Omental fat pad (tissue), 4 donors: ENCODE data around the gene UBE2E2. TPM values are rescaled to one million over a fixed set of nuclear protein-coding genes. Genes with fewer than 3 reads are reported as not detected.

Source experiments
- ATAC-seq: fragments of 150-250 bp; one replicate; pipeline ENCODE4 v1.9.1; 2016; ENCODE audit warnings: mild to moderate bottlenecking, moderate library complexity; ENCODE audit not compliant: low FRiP score
- DNase-seq: peaks from one replicate; pipeline ENCODE4 v3.0.0-alpha.2; 2019; ENCODE audit warnings: low spot score
- total RNA-seq, 4 donors: library from RNA; depleted of rRNA; stranded (reverse); fragments of >200 nt; gene quantifications; one replicate each; pipeline ENCODE4 v1.1.0, GENCODE V29; 2016
- TF ChIP-seq, protein P1 (sequence below), 3 donors: fragments of 450-650 bp; IDR thresholded peaks; one replicate each; pipeline ENCODE4 v1.5.1; 2016 to 2017; ENCODE audit warnings: antibody characterized with exemption in 3 of 3, mild to moderate bottlenecking in 3 of 3, moderate library complexity in 2 of 3

Gene UBE2E2
- total RNA-seq, 4 donors from 2014 or later = 25.9 to 93.4 (median 73.9) TPM

DNA sequence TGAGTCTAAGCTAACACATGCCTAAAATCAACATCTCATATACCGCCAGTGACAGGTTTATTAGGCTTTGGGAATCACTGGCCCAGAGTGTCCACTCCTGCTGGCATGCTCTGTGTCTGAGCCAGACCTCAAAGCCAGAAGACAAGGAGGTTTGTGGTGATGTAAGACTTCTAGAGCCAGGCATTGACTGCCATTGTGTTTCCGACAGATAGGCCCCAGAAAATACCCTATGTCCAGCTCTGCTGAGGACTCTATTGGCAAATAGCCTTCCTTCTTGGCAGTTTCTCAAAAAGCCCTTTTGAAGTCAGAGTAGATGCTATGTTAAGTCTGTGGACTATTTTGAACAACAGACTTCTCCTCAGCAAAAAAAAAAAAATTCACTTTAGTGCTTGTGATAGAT is 420.7 kb downstream of the UBE2E2 start:
- TF ChIP-seq, protein P1, sequence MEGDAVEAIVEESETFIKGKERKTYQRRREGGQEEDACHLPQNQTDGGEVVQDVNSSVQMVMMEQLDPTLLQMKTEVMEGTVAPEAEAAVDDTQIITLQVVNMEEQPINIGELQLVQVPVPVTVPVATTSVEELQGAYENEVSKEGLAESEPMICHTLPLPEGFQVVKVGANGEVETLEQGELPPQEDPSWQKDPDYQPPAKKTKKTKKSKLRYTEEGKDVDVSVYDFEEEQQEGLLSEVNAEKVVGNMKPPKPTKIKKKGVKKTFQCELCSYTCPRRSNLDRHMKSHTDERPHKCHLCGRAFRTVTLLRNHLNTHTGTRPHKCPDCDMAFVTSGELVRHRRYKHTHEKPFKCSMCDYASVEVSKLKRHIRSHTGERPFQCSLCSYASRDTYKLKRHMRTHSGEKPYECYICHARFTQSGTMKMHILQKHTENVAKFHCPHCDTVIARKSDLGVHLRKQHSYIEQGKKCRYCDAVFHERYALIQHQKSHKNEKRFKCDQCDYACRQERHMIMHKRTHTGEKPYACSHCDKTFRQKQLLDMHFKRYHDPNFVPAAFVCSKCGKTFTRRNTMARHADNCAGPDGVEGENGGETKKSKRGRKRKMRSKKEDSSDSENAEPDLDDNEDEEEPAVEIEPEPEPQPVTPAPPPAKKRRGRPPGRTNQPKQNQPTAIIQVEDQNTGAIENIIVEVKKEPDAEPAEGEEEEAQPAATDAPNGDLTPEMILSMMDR (IDR thresholded peaks at IDR 0.05) = no peak
- DNase-seq (no peak), ATAC-seq (no peak)

DNA sequence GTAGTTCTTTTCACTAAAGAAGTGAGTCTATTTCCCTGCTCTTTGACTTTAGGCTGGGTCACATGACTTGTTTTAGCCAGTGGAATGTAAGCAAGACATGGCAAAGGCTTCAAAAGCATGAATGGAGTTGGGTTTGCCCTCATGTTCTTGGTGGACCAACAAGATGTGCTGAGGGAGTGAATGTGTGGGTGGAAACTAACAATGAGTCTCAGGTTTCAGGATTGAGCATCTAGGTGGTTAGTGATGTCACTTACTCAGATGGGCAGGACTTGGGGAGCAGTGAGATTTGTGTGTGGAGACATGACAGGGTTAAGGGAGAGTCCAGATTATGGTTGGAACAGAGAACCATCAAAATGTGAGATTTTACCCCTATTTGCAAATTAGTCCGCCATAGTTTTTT is 421.2 kb downstream of the UBE2E2 start:
- ATAC-seq (no peak), DNase-seq (no peak)

DNA sequence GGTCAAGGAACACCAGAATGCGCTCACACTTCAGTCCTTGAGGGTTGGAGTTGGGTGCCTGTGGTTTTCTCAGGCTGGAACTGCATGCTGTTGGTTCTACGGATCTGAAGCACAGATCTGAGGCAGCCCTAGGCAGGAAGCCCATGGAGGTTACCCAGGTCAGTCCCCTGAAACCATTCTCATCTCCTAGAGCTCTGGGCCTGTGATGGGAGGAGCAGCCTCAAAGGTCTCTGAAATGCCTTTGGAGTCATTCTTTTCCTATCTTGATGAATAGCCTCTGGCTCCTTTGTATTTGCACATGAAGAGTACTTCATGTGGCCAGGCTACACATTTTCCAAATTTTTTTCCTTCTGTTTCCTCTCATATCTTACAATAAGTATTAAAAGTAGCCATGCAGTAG is 423.3 kb downstream of the UBE2E2 start:
- TF ChIP-seq, protein P1 (IDR thresholded peaks at IDR 0.05) = no peak
- ATAC-seq = no peak
- DNase-seq = no peak

More for the DNA sequence above, 421.2 kb downstream of the UBE2E2 start:
- TF ChIP-seq, protein P1 (IDR thresholded peaks at IDR 0.05) = no peak

DNA sequence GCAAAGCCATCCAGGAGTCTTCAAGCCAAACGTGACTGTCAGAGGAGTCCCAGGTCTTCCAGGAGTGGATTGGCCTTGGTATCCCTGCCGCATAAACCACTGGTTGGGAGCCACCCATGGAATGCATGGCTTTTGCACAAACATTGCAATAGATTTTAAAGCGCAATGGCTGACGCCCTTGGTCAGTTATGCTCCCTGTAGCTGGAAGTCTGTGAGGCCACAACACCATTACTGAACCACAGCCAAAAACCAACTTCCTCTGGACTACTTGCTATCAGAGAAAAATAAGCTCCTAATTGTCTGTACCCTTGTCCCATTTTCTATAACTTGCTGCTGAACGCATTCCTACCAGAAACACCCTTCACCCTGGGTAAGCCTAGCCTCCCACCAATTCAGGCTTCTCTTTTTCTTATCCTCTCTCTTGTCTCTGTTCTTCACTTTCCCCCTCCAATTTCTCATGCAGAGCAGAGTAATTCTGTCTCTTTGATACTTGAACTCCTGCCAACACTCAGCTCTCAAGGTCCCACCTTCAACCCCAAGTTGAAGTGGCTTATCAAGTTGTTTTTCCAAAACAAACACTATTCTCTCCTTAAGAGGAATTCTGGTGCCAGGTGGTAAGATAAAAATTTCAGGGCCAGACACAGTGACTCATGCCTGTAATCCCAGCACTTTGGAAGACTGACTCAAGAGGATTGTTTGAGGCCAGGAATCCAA is 426.2 kb downstream of the UBE2E2 start:
- ATAC-seq = no peak
- TF ChIP-seq, protein P1 (IDR thresholded peaks at IDR 0.05) = no peak

DNA sequence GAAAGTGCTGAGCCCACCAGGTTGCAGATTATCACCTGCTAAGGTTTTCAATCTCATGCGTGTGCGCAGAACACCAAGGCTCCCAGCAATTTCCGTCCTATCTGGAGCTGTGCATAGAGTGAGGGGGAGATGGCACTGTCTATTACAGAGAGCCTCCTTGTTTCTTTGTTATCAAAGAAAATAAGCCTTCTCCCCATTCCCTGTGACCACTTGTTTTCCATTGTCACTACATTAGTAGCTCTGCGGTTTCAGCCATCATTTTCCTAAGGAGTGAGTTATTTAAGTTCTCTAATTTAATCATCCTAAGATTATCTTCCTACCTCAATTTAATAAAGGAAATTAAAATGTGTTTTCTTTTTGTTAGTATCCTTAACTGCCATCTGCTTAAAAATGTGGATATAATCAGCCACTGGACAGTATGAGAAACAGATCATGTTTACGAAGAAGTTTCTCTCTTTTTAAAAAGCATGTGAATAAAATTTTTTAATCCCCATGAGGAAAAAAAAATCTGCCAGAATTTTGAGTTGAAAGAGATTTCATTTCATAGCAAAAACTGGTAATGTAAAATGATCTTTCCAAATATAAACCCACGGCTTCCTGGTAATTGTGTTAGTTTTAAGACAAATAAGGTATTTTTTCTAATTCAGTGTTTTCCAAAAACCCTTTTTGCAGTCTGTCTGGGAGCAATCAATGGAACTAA is 430.3 kb downstream of the UBE2E2 start:
- TF ChIP-seq, protein P1 (IDR thresholded peaks at IDR 0.05) = no peak
- ATAC-seq (no peak), DNase-seq (no peak)

More for the DNA sequence above, 426.2 kb downstream of the UBE2E2 start:
- DNase-seq = no peak

DNA sequence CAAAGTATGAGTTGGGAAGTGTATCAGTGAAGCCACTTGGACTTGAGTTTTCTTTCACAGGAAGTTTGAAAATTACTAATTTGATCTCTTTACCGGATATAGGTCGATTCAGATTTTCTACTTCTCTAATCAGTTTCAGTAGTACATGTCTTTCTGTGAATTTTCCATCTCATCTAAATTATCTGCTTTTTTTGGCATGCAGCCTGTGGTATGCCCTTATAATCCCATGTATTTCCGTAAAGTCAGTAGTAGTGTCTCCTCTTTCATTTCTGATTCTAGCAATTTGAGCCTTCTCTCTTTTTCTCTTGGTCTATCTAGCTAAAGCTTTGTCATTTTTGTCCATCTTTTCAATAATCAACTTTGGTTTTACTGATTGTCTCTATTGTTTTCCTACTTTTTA is 434.2 kb downstream of the UBE2E2 start:
- TF ChIP-seq, protein P1 (IDR thresholded peaks at IDR 0.05) = no peak
- DNase-seq = no peak
- ATAC-seq = no peak
